ENCODE results near the gene OXLD1.
"Not testable (repeated sequence)": the region's sequence is repeated elsewhere in the genome, so short reads cannot be mapped to it uniquely, and the experiment has no call there.

The OXLD1 gene

DNA sequence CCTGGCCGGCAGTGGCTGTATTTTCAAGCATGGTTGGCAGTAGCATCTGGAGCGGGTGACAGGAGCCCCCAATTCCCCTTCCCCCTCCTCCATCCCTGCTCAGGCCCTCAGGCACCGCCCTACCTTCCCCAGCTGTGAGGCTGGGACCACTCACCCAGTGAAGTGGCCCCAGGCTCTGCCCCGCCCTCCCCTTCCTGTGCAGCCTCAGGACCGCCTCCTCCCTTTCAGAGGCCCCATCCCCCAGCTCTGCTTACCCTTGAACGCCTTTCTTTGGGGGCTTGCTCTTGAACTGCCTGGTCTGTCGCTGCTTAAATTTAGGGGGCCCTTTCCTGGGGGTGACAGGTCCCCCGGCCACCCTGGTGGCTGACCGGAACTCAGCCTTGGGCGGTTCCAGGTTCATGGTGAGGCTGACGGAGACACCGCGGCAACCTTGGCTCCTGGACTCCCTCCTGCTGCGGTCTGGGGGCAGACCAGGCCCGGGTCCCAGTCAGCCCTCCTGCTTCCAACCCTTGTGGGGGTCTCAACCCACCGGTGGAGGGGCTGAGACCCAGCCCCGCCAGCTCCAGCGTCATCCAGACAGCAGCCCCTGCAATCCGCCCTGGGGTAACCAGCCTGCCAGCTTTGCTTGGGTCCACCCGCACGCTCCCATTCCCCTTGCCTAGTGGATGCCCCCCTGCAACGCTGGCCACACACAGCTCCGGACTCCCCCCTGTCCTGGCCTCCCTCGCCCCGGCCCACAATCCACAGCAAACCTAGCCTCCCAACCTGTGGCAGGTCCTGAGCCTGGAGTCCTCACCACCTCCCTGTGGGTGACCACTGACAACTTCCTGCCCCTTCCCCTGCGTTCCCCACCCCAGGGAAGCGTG is 13.3 kb downstream of the OXLD1 start:
- DNase-seq (ENCODE audit: low read depth) = no peak

DNA sequence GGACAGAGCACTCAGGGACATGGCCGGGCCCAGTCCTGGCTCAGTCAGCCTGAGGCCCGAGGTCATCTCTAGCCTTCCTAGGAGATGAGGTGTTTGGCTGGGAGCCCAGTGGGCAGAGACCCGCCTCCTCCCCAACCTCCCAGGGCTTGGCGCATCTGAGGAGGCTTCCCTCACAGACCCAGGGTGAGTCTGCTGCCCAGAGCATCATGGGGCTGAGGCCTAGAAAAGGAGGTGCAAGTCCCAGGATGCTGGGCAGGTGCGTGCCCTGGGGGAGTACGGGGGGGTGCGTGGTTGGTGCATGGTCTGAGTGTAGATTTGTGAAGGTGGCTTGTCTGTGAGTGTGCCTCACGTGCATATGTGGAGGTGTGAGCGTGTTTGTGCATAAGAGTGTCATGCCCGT is 14.7 kb downstream of the OXLD1 start:
- no peak for DNase-seq (ENCODE audit: low read depth)

GRCh38 chr17:81650951-81651350 is 15.5 kb downstream of the OXLD1 start:
- no peak for DNase-seq (ENCODE audit: low read depth)

- DNase-seq (ENCODE audit: low read depth) = no peak
These were observed 17.7 kb downstream of the OXLD1 start for GRCh38 chr17:81648707-81649085.

DNA sequence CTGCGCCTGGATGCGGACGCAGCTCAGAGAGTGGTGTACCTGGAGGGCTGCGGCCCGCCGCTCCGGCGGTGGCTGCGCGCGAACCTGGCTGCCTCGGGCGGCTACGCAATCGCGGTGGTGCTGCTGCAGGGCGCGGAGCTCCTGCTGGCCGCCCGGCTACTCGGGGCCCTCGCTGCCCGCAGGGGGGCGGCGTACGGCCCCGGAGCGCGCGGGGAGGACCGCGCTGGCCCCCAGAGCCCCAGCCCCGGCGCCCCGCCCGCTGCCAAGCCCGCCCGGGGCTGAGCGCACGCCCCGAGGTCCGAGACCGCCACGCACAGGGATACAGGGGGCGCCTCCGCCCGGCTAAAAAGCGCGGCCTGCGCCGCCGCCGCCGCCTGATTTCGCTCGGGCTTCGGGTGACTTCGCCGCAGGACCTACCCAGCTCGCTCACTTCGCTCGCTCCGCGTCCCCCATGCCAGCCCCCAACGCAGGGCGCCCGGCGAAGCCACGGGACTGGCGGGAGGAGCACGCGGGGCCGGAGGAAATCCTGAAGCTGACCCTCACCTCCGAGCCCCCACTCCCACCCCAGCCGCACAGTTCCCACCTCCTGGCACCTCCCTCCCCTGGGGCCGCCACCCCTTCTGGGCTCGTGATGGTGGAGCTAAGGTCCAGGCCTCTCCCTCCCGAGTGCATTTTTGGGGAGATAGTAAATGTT is 18.2 kb downstream of the OXLD1 start:
- no peak for DNase-seq (ENCODE audit: low read depth)

- no peak for DNase-seq (ENCODE audit: low read depth)
These were observed 18.8 kb downstream of the OXLD1 start for GRCh38 chr17:81647640-81648012.

DNA sequence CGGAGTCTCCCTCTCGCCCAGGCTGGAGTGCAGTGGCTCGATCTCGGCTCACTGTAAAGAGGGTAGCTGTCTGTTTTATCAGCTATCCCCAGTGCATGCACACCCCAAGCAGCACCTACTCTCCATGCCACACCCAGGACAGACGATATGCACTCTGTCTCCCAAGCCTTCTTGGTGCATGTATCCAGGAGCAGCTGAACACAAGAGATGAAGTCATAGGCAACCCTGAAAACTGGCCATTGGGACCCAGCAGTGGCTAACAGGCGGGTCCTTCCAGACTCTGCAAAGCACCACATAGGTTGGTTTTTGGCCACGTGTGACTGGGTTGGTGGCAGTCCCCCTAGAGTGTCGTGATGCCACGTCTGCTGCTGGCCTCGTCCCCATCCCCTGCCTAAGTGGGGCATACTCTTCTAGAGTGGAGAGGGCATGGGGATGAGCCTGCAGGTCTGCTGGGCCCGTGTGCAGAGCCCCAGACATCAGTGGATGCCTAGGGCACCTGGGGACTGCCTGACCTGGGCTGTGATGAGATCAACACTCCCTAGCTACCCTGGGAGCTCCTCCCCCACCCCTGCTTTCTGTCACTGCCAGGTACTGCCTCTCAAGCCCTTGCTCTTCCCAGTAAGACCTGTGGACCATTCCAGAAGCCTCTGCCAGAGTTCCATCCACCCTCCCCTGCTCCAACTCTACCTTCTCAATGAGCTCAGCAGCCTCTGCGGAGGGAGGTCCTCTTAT is 19.4 kb downstream of the OXLD1 start:
- DNase-seq (ENCODE audit: low read depth) = no peak

DNA sequence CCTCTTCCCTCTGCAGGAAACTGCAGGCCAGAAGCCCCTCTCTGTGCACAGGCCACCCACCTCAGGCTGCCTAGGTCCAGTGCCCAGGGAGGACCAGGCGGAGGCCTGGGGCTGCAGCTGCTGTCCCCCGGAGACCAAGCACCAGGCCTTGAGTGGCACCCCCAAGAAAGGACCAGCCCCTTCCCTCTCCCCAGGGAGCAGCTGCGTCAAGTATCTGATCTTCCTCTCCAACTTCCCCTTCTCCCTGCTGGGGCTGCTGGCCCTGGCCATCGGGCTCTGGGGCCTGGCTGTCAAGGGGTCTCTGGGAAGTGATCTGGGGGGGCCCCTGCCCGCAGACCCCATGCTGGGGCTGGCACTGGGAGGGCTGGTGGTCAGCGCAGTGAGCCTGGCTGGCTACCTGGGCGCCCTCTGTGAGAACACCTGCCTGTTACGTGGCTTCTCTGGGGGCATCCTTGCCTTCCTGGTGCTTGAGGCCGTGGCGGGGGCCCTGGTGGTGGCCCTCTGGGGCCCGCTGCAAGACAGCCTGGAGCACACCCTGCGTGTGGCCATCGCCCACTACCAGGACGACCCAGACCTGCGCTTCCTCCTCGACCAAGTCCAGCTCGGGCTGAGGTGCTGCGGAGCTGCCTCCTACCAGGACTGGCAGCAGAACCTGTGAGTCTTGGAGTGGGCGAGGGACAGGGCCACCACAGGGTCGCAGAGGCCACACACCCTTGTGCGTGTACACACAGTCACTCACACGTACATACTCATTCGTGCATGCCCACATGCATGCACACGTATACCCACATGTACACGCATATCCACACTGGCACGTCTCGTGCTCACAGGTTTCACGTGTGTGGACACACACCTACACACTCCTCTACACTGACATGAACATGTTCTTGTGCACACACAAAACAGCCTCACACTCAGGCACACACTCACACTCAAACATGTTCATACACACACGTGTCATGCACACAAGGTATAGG is 21.1 kb downstream of the OXLD1 start:
- DNase-seq (ENCODE audit: low read depth) = no peak

DNA sequence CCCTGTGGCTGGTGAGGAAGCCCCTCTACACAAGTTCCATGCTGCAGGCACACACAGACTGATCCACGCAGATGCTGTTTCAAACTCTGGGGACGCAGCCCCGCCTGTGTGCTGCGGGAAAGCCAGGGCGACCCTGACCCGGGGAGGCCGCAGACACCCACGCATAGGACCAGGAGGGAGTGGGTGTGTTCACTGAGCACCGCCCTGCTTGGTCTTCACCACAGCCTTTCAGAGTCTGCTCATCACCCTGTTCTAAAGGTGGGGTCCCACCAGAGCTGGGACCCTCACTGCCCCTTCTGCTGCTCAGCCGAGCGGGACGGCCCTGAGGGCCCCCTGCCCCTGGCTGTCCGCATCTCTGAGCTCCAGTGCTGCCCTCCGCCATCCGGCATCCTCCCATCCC is 21.9 kb downstream of the OXLD1 start:
- no peak for DNase-seq (ENCODE audit: low read depth)

DNA sequence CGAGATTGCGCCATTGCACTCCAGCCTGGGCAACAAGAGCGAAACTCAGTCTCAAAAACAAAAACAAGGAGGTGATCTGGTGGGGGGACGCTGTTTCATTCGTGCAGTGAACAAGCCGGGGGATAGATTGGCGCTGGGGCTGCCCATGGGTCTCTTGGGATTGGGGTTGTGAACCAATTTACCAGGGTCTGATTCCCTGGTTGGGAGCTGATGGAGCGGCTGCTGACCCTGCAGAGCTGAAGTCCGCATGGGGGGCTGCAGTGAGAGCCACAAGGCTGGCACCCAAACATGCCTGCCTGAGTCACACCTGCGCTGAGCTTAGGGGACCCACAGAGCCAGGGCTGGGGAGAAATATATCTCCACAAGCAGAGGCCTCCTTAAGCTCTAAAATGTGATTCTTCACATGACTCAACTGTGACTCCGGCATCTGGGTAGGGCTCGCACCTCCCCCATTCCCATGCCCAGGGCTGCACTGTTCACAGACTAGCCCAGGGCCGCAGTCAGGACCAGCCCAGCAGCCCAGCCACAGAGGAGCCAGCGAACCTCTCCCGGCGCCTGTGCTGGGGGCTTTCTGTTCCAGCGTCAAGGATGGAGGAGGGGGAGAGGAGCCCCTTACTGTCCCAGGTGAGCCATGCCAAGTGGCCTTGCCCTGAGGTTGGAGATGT is 24.4 kb downstream of the OXLD1 start:
- no peak for DNase-seq (ENCODE audit: low read depth)

DNA sequence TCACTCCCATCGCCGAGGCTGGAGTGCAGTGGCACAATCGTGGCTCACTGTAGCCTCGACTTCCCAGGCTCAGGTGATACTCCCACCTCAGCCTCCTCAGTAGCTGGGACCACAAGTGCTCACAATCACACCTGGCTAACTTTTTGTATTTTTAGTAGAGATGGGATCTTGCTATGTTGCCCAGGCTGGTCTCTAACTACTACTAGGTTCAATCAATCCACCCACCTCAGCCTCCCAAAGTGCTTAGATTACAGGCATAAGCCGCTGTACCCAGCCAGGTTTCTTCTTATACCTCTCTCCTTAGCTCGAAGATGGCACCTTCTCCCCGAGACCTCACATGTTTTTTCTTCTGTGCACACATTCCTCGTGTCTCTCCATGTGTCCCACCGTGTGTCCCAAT is 26.4 kb downstream of the OXLD1 start:
- DNase-seq (ENCODE audit: low read depth) = no peak

DNA sequence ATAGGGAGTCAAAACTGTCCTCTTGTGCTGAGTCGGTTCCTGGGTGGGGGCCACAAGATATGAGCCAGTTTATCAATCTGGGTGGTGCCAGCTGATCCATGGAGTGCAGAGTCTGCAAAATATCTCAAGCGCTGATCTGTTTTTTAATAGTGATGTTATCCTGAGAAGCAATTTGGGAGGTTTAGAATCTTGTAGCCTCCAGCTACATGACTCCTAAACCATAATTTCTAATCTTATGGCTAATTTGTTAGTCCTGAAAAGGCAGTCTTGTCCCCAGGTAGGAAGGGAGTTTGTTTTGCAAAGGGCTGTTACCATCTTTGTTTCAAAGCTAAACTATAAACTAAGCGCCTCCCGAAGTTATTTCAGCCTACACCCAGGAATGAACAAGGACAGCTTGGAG is 27.7 kb downstream of the OXLD1 start:
- DNase-seq (ENCODE audit: low read depth) = no peak

- peak; percentile 74 for DNase-seq (ENCODE audit: low read depth)
These were observed 29.7 kb downstream of the OXLD1 start, which contains the start of the genes NPLOC4 and TSPAN10 for GRCh38 chr17:81636505-81637288. Gene NPLOC4 (minus strand): TSS chr17:81637112. CDS start chr17:81636930, 182 bp downstream. Gene TSPAN10 (plus strand): TSS chr17:81637196. CDS start chr17:81642413, 5,217 bp downstream.

DNA sequence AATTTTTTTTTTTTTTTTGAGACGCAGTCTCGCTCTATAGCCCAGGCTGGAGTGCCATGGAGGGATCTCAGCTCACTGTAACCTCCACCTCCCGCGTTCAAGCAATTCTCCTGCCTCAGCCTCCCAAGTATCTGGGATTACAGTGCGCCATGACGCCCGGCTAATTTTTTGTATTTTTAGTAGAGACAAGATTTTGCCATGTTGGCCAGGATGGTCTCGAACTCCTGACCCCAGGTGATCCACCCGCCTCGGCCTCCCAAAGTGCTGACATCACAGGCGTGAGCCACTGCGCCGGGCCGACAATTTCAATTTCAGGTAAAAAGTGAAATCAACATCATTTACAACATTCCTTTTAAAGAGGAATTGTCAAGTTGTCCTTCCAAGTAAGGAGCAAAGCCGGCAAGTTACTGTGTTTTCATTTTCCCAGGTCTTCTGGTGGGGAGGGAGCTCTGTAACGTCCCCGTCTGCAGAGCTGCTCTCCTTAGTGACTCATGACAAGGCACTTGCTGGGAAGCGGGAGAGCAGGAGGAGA is 30.4 kb downstream of the OXLD1 start:
- no peak for DNase-seq (ENCODE audit: low read depth)

DNA sequence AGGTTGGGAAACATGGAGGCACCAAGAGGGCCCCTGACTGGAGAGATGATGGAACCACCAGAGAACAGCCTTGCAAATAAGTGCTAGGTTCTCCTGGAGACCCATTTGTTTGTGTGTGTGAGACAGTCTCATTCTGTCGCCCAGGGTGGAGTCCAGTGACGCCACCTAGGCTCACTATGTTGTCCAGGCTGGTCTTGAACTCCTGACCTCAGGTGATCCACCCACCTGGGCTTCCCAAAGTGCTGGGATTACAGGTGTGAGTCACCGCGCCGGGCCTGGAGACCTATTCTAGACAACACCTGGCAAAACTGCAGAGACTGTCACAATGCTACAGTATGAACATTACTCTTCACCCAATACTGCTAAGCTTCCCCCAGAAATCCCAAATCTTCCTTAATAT is 31.0 kb downstream of the OXLD1 start:
- DNase-seq (ENCODE audit: low read depth) = no peak

DNA sequence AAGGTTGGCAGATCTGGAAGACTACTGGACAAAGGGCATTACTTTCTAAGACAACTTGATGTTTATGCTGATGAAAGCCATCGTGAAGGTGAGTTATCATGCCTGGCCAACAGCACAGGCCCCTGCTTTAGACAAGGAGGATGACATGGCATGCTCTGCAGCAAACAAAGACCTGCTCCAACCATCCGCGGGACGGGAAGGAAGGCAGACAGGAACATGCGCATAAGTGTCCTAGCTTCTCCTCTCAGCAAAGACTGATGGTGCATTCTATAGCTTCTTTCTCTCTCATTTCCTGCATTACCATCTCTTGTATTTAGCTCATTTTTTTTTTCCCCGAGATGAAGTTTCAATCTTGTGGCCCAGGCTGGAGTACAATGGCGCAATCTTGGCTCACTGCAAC is 34.9 kb downstream of the OXLD1 start:
- no peak for DNase-seq (ENCODE audit: low read depth)

DNA sequence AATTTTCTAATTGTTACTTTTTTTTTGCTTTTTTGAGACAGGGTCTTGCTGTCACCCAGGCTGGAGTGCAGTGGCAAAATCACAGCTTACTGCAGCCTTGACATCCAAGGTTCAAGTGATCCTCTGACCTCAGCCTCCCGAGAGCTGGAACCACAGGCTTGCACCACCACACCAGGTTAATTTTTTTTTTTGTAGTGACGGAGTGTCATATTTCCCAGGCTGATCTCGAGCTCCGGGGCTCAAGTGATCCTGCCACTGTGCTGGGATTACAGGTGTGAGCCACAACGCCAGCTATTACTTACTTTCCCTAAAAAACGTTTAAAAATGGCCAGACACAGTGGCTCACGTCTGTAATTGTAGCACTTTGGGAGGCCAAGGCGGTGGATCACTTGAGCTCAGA is 36.1 kb downstream of the OXLD1 start:
- no peak for DNase-seq (ENCODE audit: low read depth)

- DNase-seq (ENCODE audit: low read depth) = no peak
These were observed 44.8 kb downstream of the OXLD1 start for GRCh38 chr17:81621494-81622130.

GRCh38 chr17:81618307-81618706 is 48.1 kb downstream of the OXLD1 start:
- DNase-seq (ENCODE audit: low read depth) = not testable (repeated sequence)

All from stimulated activated CD8-positive, alpha-beta memory T cell treated with anti-CD3 and anti-CD28 coated beads, Interleukin-7, amount 100 ng/mL, for 24 hours (primary cell).